ENCODE measurements around the gene PPP4R2. TPM values are rescaled to one million over a fixed set of nuclear protein-coding genes. Genes with fewer than 3 reads are reported as not detected.

PPP4R2 gene
- polyA plus RNA-seq, 3 donors, result 14.3 to 25.4 (median 18.7) TPM

GRCh38 chr3:72968266-72968664, 28.3 kb upstream of the PPP4R2 start:
- TF ChIP-seq CTCF (IDR thresholded peaks at IDR 0.05), result no peak
- Mint-ChIP-seq H3K4me3 (no peak overlapping the region), H3K27ac (no peak overlapping the region), H3K27me3 (ENCODE audit: low read depth in 3 of 3) (peaks cover 2 to 6% (median 3%) of the 10 kb centered on the region in 3 donors), H3K36me3 (no peaks in the 10 kb centered on the region), H3K4me1 (peaks cover 2% of the 10 kb centered on the region), H3K9me3 (peaks cover 0 to 2% (median 0%) of the 10 kb centered on the region in 7 donors)
- Histone ChIP-seq H3K79me2 (ENCODE audit: insufficient read depth, low read length) (no peaks in the 10 kb centered on the region), H3K4me2 (replicated peaks; ENCODE audit: extremely low read depth, low read length, poor library complexity, severe bottlenecking) (no peak overlapping the region), H2AFZ (ENCODE audit: insufficient read depth, low read depth, low read length, poor library complexity, severe bottlenecking) (no peak overlapping the region), H3K27ac (ENCODE audit: low read depth in 1 of 2, low read length in 2 of 2) (no peak overlapping the region), H3K4me1 (ENCODE audit: control insufficient read depth in 1 of 2, insufficient read depth in 2 of 2, low read length in 2 of 2) (no peaks in the 10 kb centered on the region), H4K20me1 (ENCODE audit: insufficient read depth, low read length) (no peaks in the 10 kb centered on the region), H3K9ac (ENCODE audit: insufficient read depth, low read length, poor library complexity, severe bottlenecking) (no peak overlapping the region), H3K9me3 (replicated peaks in 1 of 2; ENCODE audit: control insufficient read depth in 1 of 2, insufficient read depth in 1 of 2, low read length in 2 of 2) (no peaks in the 10 kb centered on the region), H3K4me3 (replicated peaks in 1 of 3; ENCODE audit: low read depth in 2 of 3, low read length in 3 of 3) (no peak overlapping the region), H3K27me3 (ENCODE audit: control insufficient read depth in 2 of 2, insufficient read depth in 2 of 2, low read length in 2 of 2) (no peaks in the 10 kb centered on the region), H3K36me3 (replicated peaks in 1 of 2; ENCODE audit: control insufficient read depth in 1 of 2, insufficient read depth in 2 of 2, low read length in 2 of 2) (no peaks in the 10 kb centered on the region)
- WGBS (ENCODE audit: insufficient coverage), result 100% methylated on average over 1 of the region's 1 CpG
- no peak for DNase-seq
- intact Hi-C loops (cut with micrococcal nuclease), result no loop called here

- DNase-seq, result no peak
- peaks cover 0 to 6% (median 3%) of the 10 kb centered on the region in 3 donors for H3K27me3 Mint-ChIP-seq (ENCODE audit: low read depth in 3 of 3)
- no peaks in the 10 kb centered on the region for H3K4me1 ChIP-seq (ENCODE audit: control insufficient read depth in 1 of 2, insufficient read depth in 2 of 2, low read length in 2 of 2)
- H2AFZ ChIP-seq (ENCODE audit: insufficient read depth, low read depth, low read length, poor library complexity, severe bottlenecking), result no peak overlapping the region
- H3K9ac ChIP-seq (ENCODE audit: insufficient read depth, low read length, poor library complexity, severe bottlenecking), result no peak overlapping the region
- H3K4me3 Mint-ChIP-seq, result no peak overlapping the region
- no CpG with 5 or more reads among the region's 3 CpGs for WGBS (ENCODE audit: insufficient coverage)
- H3K36me3 Mint-ChIP-seq, result no peaks in the 10 kb centered on the region
- H3K4me1 Mint-ChIP-seq, result peaks cover 2% of the 10 kb centered on the region
- no peaks in the 10 kb centered on the region for H3K36me3 ChIP-seq (replicated peaks in 1 of 2; ENCODE audit: control insufficient read depth in 1 of 2, insufficient read depth in 2 of 2, low read length in 2 of 2)
- no peak overlapping the region for H3K4me2 ChIP-seq (replicated peaks; ENCODE audit: extremely low read depth, low read length, poor library complexity, severe bottlenecking)
- TF ChIP-seq CTCF (IDR thresholded peaks at IDR 0.05), result no peak
- no peaks in the 10 kb centered on the region for H3K79me2 ChIP-seq (ENCODE audit: insufficient read depth, low read length)
- peaks cover 0 to 2% (median 0%) of the 10 kb centered on the region in 7 donors for H3K9me3 Mint-ChIP-seq
- no peak overlapping the region for H3K27ac ChIP-seq (ENCODE audit: low read depth in 1 of 2, low read length in 2 of 2)
- H3K4me3 ChIP-seq (replicated peaks in 1 of 3; ENCODE audit: low read depth in 2 of 3, low read length in 3 of 3), result no peak overlapping the region
- no peaks in the 10 kb centered on the region for H4K20me1 ChIP-seq (ENCODE audit: insufficient read depth, low read length)
- no peak overlapping the region for H3K27ac Mint-ChIP-seq
- no peaks in the 10 kb centered on the region for H3K9me3 ChIP-seq (replicated peaks in 1 of 2; ENCODE audit: control insufficient read depth in 1 of 2, insufficient read depth in 1 of 2, low read length in 2 of 2)
- intact Hi-C loops (cut with micrococcal nuclease), result no loop called here
- H3K27me3 ChIP-seq (ENCODE audit: control insufficient read depth in 2 of 2, insufficient read depth in 2 of 2, low read length in 2 of 2), result no peaks in the 10 kb centered on the region
Observed at GRCh38 chr3:72969766-72970165, 26.8 kb upstream of the PPP4R2 start.

All from CD14-positive monocyte (primary cell).